Stimulated activated CD4-positive, alpha-beta T cell treated with anti-CD3 and anti-CD28 coated beads, Interleukin-15, amount 100 ng/mL, for 48 hours (primary cell): ENCODE results near the gene C2.
"Not testable (repeated sequence)": the region's sequence is repeated elsewhere in the genome, so short reads cannot be mapped to it uniquely, and the experiment has no call there.

Experiments used
- DNase-seq, 2 donors: peaks; one replicate each; pipeline ENCODE4 v3.0.0-alpha.2; 2020; ENCODE audit warnings: low read depth in 2 of 2

The C2 gene

GRCh38 chr6:31978831-31979230 is 51.3 kb downstream of the C2 start:
- no peak for DNase-seq

GRCh38 chr6:31979238-31979898 is 51.9 kb downstream of the C2 start:
- no peak for DNase-seq

GRCh38 chr6:31980195-31980876 is 52.8 kb downstream of the C2 start:
- DNase-seq = not testable (repeated sequence)

- DNase-seq = not testable (repeated sequence)
Observed at GRCh38 chr6:31980998-31981397, 53.5 kb downstream of the C2 start.

- not testable (repeated sequence) for DNase-seq
Observed at GRCh38 chr6:31981744-31982143, 54.2 kb downstream of the C2 start, which contains the start of gene C4A. Gene C4A (plus strand): TSS chr6:31982057. CDS start chr6:31982108, 51 bp downstream.

- not testable (repeated sequence) for DNase-seq
Observed at GRCh38 chr6:31989363-31989762, 61.8 kb downstream of the C2 start.

GRCh38 chr6:31994421-31994820 is 66.9 kb downstream of the C2 start:
- not testable (repeated sequence) for DNase-seq
